ENCODE results near the gene INTS13. TPM values are rescaled to one million over a fixed set of nuclear protein-coding genes. Genes with fewer than 3 reads are reported as not detected.

The INTS13 gene, protein sequence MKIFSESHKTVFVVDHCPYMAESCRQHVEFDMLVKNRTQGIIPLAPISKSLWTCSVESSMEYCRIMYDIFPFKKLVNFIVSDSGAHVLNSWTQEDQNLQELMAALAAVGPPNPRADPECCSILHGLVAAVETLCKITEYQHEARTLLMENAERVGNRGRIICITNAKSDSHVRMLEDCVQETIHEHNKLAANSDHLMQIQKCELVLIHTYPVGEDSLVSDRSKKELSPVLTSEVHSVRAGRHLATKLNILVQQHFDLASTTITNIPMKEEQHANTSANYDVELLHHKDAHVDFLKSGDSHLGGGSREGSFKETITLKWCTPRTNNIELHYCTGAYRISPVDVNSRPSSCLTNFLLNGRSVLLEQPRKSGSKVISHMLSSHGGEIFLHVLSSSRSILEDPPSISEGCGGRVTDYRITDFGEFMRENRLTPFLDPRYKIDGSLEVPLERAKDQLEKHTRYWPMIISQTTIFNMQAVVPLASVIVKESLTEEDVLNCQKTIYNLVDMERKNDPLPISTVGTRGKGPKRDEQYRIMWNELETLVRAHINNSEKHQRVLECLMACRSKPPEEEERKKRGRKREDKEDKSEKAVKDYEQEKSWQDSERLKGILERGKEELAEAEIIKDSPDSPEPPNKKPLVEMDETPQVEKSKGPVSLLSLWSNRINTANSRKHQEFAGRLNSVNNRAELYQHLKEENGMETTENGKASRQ
- 43.8 and 48.6 TPM in 2 replicates for total RNA-seq

DNA sequence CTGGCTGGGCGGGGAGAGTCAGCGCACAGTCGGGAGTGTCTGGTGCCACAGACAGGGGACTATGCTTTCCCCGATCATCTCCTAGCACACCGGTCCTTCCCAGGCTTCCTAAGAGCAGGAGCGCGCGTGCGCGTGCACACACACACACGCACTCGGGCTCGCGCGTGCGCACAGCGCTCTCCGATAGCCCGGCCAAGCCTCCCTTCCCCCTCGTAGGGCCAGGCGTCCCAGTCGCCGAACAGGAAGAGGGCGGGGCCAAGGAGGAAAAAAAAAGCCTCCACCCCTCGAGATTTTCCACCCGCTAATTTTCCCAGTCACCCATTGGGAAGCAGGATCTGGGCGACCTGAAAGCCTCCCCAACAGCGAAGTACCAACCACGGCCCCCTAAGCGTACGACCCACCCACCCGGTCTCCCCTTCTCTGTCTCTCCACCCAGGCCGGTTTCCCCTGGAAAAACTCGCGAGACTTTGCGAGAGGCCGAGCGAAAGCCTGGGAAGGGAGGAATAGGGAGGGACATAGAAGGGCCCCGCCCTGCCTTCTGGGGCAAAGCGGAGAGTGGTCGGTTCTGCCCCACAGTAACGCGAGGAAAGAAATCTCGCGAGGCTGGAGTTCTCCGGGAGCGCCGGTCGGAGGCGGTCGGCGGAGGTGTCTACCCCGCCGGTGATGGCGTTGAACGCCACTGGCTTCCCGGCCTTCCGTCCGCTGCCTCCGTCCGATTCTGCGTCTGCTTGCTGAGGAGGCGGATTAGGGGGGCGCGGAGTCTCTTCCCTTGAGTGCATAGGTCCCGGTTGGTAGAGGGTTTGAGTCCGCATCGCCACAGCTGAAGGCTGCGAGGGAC, at the start of gene INTS13, which contains the start of gene FGFR1OP2:
Gene INTS13, minus strand, starts transcription at position 119 of the 838 bp plus-strand sequence. CDS start 1,178 bp downstream, outside the sequence.
Gene FGFR1OP2, plus strand, starts transcription at position 608 of the 838 bp plus-strand sequence. CDS start 15,689 bp downstream, outside the sequence.

Other genes starting within 250 kb of the INTS13 start
- 10.9 and 17.1 TPM in 2 replicates for gene ITPR2, start 104.8 kb downstream of the INTS13 start, total RNA-seq
- gene FGFR1OP2, start 489 bp upstream of the INTS13 start, total RNA-seq: 26.4 and 30.1 TPM in 2 replicates
- gene TM7SF3, start 76.4 kb upstream of the INTS13 start, total RNA-seq: 142 and 146 TPM in 2 replicates
- 48.9 and 50.9 TPM in 2 replicates for gene MED21, start 84.6 kb upstream of the INTS13 start, total RNA-seq
- not detected in 2 replicates for gene C12orf71, start 144.6 kb upstream of the INTS13 start, total RNA-seq

All from airway epithelial cell (primary cell).